Lung microvascular endothelial cell (primary cell): Measurements from ENCODE around the gene BICC1. TPM values are rescaled to one million over a fixed set of nuclear protein-coding genes. Genes with fewer than 3 reads are reported as not detected.

Experiments
- DNase-seq, 2 donors: peaks; one replicate each; pipeline versions ENCODE4 v3.0.0 to v3.0.0-alpha.2; 2010; ENCODE audit warnings: low read depth in 2 of 2
- total RNA-seq: library from RNA; depleted of rRNA; stranded (reverse); fragments of >200 nt; gene quantifications from 2 replicates; pipeline ENCODE4 v1.2.1, GENCODE V29; 2014

Gene BICC1
- total RNA-seq, 1 donor from 2014 or later = 0.20 TPM

GRCh38 chr10:58820386-58820785 lies 307.7 kb downstream of the BICC1 start:
- DNase-seq = no peak

- no peak for DNase-seq
These were observed 308.4 kb downstream of the BICC1 start for GRCh38 chr10:58820861-58821751.

GRCh38 chr10:58821752-58822056 lies 309.0 kb downstream of the BICC1 start:
- DNase-seq = no peak

GRCh38 chr10:58823983-58824382 lies 311.3 kb downstream of the BICC1 start:
- no peak for DNase-seq

GRCh38 chr10:58824396-58824795 lies 311.7 kb downstream of the BICC1 start:
- DNase-seq = no peak

- no peak for DNase-seq
These were observed 314.0 kb downstream of the BICC1 start for GRCh38 chr10:58826694-58827093.

GRCh38 chr10:58827381-58827780 lies 314.7 kb downstream of the BICC1 start:
- DNase-seq = no peak

GRCh38 chr10:58829839-58830238 lies 317.2 kb downstream of the BICC1 start:
- no peak for DNase-seq

GRCh38 chr10:58830697-58831096 lies 318.0 kb downstream of the BICC1 start:
- DNase-seq = no peak

- DNase-seq = no peak
These were observed 321.3 kb downstream of the BICC1 start for GRCh38 chr10:58833771-58834561.

- no peak for DNase-seq
These were observed 323.6 kb downstream of the BICC1 start for GRCh38 chr10:58836176-58836700.

- no peak for DNase-seq
These were observed 324.4 kb downstream of the BICC1 start for GRCh38 chr10:58836991-58837575.

- DNase-seq = no peak
These were observed 325.2 kb downstream of the BICC1 start for GRCh38 chr10:58837826-58838225.

GRCh38 chr10:58838561-58839208 lies 326.0 kb downstream of the BICC1 start:
- no peak for DNase-seq

- no peak for DNase-seq
These were observed 327.1 kb downstream of the BICC1 start for GRCh38 chr10:58839771-58840170.

- DNase-seq = no peak
These were observed 328.3 kb downstream of the BICC1 start for GRCh38 chr10:58840840-58841435.

GRCh38 chr10:58842860-58843376 lies 330.2 kb downstream of the BICC1 start:
- DNase-seq = no peak

- no peak for DNase-seq
These were observed 331.1 kb downstream of the BICC1 start for GRCh38 chr10:58843760-58844159.

- DNase-seq = no peak
These were observed 332.0 kb downstream of the BICC1 start for GRCh38 chr10:58844680-58845079.

GRCh38 chr10:58846856-58847255 lies 334.2 kb downstream of the BICC1 start:
- DNase-seq = no peak

- DNase-seq = no peak
These were observed 338.9 kb downstream of the BICC1 start for GRCh38 chr10:58851606-58852005.
